Heart left ventricle (tissue), 13 donors: ENCODE measurements around the gene RPL18A.

ENCODE experiments used
- POLR2A ChIP-seq, 2 donors: fragments of 450-650 bp; IDR thresholded peaks; one replicate each; pipeline ENCODE4 v1.6.1; 2017; ENCODE audit warnings: antibody characterized with exemption in 2 of 2, mild to moderate bottlenecking in 2 of 2, moderate library complexity in 2 of 2
- TF ChIP-seq, protein P1 (sequence below), 12 donors: fragments of 200-600 bp; sonication (generic) in 4 of 12; IDR thresholded peaks; one replicate each; pipeline versions ENCODE4 v1.5.0 to v1.8.0; 2018 to 2022; ENCODE audit warnings: antibody characterized with exemption in 12 of 12, mild to moderate bottlenecking in 5 of 12
- donor health status: ischemic (EF 13 %, LVEDD 7.1; RV severe dilation, severe dysfunction).
- donor health status: DM: no; HTN: yes; CAD: no.
- donor health status: DM: no; HTN: no; CAD: no.
- donor health status: ischemic (EF 25% LVEDD 6.9; RV normal size, moderate dysfunction).
- donor health status: ischemic (EF 25% LVEDD 5.7; RV mildly dilated, moderate dysfunction).
- donor health status: ischemic (EF 35%, LVEDD 5.7; RV mildly dilated, moderate dysfunction).
- donor health status: nonischemic (EF 11% LVEDD 7.7; RV severe dilation, severe dysfunction).
- donor health status: DM: yes; HTN: yes; CAD: no.
- donor health status: PGD.
- donor health status: ischemic (EF 29% LVEDD 5.4; RV normal size, mild dysfunction).
- donor health status: nonischemic (EF 23%, LVEDD 6.1; RV moderate dilation, normal function).

- TF ChIP-seq, protein P1, sequence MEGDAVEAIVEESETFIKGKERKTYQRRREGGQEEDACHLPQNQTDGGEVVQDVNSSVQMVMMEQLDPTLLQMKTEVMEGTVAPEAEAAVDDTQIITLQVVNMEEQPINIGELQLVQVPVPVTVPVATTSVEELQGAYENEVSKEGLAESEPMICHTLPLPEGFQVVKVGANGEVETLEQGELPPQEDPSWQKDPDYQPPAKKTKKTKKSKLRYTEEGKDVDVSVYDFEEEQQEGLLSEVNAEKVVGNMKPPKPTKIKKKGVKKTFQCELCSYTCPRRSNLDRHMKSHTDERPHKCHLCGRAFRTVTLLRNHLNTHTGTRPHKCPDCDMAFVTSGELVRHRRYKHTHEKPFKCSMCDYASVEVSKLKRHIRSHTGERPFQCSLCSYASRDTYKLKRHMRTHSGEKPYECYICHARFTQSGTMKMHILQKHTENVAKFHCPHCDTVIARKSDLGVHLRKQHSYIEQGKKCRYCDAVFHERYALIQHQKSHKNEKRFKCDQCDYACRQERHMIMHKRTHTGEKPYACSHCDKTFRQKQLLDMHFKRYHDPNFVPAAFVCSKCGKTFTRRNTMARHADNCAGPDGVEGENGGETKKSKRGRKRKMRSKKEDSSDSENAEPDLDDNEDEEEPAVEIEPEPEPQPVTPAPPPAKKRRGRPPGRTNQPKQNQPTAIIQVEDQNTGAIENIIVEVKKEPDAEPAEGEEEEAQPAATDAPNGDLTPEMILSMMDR (IDR thresholded peaks at IDR 0.05): no peak
- no peak for TF ChIP-seq POLR2A (IDR thresholded peaks at IDR 0.05)
Observed at GRCh38 chr19:17843292-17843827, 16.4 kb upstream of the RPL18A start.
